Stimulated activated CD4-positive, alpha-beta T cell treated with anti-CD3 and anti-CD28 coated beads, Interleukin-2, amount 100 ng/mL, for 4 hours (primary cell): ENCODE results near the gene FNDC10.

Experiments
- DNase-seq: peaks from one replicate; pipeline ENCODE4 v3.0.0-alpha.2; 2020; ENCODE audit warnings: low read depth

The FNDC10 gene

DNA sequence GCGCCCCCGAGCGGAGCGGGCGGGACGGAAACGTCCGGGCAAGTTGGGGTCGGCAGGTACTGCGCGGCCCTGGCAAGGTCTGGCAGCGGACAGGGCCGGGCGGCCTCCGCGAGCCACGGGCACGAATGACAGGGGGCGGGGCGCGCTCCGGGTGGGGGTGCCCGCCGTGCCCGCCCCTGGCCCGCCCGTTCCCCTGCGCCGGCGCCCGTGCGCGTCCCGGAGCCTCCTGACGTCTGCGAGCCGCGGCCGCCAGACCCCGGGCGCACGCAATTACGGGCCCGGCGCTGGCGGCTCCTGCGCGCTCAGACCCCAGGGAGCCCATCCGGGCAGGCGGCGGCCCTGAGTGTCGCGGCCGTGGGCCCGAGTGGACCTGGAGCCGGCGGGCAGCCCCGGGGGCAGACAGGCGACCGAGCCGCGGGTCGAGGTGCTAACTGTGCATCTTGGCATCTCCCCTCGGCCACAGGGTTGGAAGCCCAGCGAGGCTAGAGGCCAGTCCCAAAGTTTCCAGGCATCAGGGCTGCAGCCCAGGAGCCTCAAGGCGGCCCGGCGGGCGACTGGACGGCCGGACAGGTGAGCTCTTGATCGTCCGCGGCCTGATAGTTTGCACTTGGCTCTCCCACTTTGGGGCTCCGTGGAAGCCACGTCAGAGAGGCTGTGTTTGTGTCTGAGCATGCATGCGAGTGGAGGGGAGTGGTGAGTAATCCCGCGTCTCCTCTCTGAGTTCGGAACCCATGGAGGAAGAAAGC lies 16.3 kb upstream of the FNDC10 start:
- peak; percentile 14 for DNase-seq

DNA sequence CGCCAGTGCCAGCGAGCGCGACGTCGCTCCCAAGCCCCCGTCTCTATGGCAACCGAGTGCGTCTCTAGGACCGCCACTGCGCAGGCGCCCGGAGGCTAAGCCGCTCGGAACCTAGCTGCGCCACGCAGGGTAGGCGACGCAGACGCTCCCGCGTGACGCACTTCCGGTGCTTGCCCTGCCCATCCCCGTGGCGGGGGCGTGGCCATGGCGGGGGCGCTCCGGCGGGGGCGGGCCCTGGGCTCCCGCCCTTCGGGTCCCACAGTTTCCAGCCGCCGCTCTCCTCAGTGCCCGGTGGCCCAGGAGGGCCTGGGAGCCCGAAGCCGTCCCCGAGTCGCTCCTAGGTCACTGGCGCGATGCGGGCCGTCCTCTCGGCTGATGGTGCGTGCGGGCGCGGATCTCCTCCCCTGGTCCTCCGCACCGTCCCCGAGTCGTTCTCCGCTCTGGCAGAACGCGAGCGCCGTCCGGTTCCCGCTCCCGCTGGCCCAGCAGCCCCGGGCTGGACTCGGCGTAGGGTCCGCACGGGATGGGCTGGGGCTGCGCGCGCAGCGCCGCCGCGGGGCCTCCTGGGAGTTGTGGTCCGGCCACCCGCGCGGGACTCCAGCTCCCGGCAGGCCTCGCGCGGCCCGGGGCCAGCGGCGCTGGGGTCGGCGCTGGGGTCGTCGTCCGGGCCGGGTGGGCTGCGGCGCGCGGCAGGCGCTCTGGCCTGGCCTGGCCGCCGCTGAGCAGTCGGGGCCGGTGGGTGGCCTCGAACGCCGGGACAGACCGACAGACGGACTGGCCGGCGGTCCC lies 15.5 kb upstream of the FNDC10 start, which contains the start of gene MIB2:
Gene MIB2 (plus strand): TSS at position 245 of the 789 bp plus-strand sequence. CDS start 7,953 bp downstream, outside the sequence.
- peak; percentile 97 for DNase-seq

DNA sequence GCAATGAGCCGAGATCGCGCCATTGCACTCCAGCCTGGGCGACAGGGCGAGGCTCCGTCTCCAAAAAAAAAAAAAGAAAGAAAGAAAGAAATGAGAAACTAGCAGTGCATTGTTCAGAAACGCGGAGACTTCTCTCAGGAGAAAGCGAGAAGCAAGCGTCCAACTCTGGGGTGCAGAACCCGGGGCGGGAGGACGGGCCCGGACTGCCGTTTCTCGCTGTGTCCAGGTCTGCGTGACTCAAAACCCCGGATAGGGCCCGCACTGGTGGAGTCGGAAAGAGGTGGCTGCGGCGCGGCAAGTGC lies 15.0 kb upstream of the FNDC10 start:
- DNase-seq, result no peak

DNA sequence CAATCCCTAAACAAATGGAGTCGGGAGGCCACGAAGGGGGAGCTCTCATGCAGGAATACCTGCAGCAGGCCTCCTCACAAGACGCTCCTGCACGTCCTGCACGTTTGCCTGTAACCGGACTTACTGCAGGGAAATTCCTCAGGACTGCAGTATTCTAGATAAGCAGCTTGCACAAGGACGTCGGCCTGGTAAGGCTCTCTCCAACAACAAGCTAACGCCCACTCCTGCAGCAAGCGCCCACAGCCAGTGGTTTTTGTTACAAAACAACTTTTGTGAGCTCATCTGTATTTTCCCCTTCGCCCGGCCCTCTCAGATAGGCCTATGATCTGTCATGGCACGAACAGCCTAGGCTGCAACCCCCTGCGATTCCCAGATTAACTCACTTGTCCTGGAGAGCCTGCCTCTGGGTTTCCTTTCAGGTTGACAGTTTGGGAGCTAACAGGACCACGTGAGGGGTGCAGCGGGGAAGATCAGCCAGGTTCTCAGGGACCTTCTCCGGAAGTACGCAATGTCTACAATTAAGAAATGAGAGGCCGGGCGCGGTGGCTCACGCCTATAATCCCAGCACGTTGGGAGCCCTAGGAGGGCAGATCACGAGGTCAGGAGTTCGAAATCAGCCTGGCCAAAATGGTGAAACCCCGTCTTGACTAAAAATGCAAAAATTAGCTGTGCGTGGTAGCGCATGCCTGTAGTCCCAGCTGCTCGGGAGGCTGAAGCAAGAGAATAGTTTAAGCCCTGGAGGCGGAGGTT lies 14.4 kb upstream of the FNDC10 start:
- peak; percentile 60 for DNase-seq

DNA sequence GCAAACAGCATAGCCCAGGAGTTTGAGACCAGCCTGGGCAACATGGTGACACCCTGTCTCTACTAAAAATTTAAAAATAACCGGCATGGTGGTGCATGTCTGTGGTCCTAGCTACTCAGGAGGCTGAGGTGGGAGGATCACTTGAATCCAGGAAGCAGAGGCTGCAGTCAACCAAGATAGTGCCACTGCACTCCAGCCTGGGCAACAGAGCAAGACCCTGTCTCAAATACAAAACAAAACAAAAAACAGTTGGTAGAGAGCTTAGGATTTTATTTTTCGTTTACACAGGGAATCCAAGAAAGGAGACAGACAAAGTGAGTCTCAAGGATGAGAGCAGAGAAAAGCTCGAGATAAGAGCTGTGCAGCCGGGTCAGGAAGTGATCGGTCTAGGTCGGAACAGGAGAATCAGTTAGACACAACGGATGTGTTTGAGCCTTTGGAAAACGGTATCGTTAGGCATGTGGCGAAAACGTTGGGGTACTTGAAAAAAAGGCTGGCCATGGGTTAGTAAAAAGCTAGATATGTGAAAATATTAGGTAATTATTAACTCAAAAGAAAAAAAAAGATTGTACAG lies 13.7 kb upstream of the FNDC10 start:
- no peak for DNase-seq

DNA sequence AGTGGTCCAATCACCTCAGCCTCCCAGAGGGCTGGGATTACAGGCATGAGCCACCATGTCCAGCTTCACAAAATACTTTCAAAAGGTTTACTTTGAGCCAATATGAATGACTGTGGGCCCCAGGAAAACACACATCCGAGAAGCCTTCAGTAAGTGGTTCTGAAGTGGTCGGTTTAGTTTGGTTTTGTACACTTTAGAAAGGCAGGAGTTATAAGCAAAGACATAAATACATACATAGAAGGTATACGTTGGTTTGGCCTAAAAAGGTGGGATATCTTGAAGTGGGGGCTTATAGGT lies 12.1 kb upstream of the FNDC10 start:
- DNase-seq, result no peak

DNA sequence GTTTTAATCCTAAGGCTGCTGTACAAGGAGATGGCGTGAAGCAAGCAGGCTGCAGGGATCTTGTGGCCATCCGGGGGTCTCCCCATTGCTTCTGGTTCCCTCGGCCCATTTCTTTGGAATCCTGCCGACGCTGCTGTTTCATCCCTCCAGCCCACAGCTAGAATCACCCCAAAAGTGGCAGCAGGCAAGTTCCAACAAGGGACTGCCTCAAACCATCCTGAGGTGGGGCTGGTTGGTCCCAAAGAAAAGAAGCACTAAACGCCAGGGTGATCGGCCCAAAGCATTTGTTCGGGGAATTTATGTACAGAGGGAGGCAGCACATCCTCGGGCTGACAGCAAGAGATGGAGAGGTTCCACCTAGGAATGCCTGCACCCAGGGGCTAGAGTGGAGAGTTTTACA lies 10.9 kb upstream of the FNDC10 start:
- DNase-seq, result no peak

DNA sequence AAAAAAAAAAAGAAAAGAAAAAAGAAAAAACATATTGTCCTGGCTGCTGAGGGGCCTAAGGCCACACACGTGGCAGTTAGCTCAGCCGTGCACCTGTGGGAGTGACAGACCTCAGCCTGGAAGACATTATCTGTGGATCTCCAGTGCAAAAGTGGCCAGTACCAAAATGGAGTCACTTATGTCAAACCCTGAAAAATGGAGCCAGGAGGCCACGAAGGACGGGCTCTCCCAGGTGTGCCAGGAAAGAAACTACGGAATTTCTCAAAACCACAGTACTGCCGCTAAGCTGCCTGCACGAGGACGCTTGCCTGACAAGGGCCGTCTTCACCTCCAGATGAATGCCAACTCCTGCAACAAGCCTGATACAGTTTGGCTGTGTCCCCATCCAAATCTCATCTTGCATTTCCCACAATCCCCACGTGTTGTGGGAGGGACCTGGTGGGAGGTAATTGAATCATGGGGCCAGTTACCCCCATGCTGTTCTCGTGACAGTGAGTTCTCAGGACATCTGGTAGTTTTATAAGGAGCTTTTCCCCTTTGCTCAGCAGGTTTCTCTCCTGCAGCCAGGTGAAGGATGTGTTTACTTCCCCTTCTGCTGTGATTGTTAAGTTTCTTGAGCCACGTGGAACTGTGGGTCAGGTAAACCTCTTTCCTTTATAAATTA lies 10.0 kb upstream of the FNDC10 start:
- DNase-seq, result no peak

DNA sequence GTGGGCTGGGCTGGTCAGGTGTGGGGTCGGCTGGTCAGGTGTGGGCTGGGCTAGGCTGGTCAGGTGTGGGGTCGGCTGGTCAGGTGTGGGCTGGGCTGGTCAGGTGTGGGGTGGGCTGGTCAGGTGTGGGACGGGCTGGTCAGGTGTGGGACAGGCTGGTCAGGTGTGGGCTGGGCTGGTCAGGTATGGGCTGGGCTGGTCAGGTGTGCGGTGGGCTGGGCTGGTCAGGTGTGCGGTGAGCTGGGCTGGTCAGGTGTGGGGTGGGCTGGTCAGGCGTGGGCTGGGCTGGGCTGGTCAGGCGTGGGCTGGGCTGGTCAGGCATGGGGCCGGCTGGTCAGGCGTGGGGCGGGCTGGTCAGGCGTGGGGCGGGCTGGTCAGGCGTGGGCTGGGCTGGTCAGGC lies 6.3 kb upstream of the FNDC10 start:
- DNase-seq, result no peak

DNA sequence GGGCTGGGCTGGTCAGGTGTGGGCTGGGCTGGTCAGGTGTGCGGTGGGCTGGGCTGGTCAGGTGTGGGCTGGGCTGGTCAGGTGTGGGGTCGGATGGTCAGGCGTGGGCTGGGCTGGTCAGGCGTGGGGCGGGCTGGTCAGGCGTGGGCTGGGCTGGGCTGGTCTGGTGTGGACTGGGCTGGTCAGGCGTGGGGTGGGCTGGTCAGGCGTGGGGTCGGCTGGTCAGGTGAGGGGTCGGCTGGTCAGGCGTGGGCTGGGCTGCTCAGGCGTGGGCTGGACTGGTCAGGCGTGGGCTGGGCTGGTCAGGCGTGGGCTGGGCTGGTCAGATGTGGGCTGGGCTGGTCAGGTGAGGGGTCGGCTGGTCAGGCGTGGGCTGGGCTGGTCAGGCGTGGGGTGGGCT lies 5.8 kb upstream of the FNDC10 start:
- DNase-seq, result no peak

DNA sequence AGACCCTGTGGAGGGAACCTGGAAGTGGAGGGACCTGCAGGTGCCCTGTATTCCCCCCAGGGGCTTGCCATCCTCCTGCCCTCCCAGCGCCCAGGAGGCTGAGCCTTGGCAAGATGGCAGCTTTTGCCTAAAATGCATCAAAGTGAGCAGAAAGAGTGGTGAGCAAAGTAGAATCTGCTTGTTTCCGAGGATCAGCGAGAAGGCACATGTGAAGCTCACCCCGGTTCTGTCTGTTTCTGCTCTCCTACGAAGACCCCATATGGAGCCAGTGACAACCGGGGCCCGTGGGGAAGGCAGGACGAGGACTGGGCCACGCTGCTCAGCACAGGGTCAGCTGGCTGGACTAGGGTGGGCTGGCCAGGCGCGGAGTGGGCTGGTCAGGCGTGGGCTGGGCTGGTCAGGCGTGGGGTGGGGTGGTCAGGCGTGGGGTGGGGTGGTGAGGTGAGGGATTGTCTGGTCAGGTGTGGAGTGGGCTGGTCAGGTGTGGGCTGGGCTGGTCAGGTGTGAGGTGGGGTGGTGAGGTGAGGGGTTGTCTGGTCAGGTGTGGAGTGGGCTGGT lies 5.2 kb upstream of the FNDC10 start:
- no peak for DNase-seq

DNA sequence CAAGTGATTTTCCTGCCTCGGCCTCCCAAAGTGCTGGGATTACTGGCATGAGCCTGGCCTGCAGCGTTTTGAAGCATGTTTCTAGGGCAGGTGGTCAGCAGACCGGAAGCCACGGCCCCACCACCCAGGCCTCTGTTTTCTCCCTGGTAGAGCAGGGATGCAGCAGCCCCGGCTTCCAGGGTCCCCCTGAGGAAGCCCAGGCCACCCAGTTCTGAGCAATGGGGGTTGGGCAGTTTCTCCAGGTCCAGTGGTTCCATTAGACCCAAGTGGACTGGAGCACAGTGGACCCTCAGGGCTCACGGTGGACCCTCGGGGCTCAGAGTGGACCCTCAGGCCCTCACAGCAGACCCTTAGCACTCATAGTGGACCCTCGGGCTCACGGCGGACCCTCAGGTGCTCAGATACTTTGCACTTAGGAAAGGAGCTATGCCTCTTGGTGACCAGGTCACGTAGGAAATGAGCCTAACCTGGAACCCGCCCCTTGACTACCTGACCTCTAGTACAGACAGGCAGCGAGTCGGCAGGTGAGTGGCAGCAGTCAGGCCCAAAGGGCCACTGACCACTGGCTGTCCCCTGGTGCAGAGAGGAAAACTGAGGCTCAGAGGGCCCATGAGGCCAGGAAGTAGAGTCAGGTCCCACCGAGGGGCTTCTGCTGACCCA lies 4.6 kb upstream of the FNDC10 start:
- no peak for DNase-seq

DNA sequence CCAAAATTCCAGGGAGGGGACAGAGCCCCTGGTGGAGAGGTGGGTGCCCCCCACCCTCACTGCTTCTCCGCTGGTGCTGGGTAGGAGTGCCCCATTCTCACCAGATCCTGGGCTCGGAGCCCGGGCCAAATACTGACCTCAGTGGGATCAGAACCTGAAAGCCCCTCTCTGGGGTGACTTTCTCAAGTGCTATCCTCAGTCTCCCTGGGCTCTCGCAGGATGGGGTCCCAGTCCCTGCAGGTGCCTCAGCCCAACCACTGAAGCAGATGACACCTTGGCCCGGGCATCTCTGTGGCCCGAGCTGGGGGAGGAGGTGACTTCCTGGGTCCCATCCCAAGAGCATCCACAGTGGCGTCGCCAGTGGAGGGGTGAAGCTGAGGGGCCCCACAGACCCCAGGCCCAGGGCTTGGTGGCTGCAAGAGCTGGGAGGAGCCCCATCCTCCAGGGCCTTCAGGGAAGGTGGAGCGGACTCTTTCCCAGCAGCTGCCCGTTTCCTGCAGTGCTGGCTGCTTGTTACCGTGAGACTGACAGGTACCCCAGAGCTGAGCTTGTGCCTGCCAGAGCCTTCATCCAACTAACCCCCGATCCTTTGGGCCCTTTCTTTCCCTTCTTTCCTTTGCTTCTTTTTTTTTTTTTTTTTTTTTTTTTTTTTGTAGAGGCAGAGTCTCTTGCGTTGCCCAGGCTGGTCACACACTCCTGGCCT lies 3.9 kb upstream of the FNDC10 start:
- DNase-seq, result no peak

DNA sequence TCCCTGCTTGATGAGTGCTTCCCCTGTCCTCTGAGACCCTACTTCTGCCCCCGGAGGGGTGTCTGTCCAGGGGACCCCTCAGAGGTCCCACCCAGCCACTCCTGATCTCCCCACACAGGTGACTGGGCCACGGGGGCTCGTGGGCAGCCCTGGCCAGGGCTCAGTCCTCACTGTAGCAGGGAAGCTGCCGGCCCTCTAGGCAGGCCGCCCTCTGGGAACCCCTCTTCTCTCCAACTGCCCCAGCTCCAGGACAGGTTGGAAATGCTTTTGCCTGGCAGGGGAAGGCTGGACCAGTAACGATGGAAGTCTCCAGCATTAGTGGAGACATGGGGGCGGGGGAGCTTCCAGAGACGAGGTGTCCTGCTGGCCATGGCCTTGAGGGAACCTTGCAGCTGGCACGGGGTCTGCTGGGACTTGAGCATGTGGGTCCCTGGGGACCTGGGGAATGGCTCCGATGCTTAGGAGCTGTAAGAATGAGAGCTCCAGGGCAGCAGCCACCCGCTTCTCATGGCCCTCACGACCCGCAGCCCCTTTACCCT lies 3.1 kb upstream of the FNDC10 start:
- no peak for DNase-seq

DNA sequence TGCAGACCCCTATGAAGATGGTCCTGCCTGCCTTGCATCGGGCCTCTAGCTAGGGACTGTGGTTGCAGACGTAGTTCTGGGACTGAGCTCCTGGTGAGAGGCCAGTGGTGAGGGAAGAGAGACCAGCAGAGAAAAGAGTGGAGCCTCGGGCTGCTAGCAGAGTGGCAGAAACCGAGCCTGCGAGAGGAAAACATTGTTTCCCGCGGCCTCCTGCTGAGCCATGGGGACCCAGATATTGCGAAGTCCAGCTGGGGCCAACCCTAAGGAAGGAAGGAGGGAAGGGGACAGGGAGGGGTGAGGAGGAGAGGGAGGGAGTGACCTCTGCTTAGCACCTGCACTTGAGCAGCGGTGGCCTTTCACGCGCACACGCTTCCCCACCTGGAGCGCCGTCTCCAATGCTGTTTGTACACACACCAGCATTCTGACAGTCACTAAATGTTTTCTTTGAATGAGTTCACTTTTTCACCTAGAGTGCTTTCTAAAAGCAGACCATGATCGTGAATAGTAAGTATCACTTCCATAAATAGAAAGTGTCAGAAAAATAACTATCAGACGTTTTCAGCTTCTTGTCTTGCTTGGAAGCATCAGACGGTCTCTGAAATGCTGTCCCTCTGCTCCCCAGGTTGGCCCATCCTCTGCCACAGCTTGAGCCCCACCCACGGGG lies 2.5 kb upstream of the FNDC10 start:
- DNase-seq, result no peak

DNA sequence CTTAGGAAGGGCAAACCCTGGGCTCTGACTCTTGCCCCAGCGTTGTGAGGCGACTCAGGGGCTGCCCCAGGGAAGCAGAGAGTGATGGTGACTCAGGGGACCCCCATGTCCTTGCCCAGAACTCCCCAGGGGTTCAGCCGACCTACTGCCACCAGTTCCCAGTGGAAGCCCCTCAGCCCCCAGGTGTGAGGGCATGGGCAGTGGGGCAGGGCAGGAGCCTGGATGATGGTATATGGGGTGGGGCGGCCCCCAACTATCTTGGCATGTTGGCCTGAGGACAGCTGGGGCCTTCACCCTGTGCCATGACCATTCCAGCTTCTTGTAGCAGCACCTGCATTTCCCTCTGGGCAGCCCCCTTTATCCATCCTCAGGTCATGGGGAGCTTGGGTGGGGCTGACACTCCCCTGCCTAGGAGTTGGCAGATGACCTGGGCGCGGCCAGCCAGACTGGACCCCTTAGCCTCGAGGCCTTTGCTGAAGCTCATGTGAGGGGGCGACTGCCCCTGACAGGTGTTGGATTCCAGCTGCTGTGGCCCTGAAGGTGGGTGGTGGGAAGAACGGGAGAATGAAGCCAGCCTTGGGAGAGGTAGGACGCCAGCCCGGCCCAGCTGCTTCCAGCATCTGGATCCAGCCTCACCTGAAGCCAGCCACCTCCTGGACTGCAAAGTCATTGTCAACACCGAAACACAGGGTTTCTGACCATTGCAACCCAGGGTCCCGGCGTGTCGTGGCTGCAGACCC lies 1.8 kb upstream of the FNDC10 start:
- DNase-seq, result no peak

DNA sequence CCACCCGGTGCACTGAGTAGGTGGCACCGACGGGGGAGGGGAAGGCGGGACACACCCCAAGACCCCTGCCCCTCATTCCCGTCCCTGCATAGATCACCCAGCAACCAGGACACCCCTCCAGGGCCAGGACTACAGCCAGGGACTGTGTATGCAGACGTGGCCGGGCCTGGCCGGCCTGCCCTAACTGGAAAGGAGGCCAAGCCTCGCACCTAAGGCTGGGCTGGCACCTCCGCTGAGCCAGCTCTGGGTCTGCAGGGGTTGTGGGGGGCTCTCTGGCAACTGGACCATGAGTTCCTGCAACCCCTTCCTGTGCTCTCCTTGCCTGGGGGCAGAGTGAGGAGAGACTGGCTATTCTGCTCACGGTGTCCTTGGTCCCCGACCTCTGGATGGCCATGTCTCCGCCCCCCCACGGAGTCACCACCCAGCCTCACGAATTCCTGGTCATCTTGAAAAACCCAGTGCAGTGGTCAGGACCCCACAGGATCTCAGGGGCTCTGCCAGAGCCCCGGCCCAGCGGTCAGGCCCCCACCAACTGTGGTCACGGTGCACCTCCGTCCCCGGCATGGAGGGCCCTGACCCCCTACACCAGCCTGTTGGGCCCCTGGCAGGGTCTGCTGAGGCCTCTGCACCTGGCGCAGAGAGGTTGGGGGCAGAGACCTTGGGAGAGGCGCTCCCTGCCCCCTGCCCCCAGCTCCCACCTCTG lies 1.1 kb upstream of the FNDC10 start:
- DNase-seq, result no peak
